Measurements from ENCODE around the gene NDUFAF4.
A peak's percentile ranks its signal among the peaks of the same experiment; 100 is the strongest.

NDUFAF4 gene

GRCh38 chr6:96897396-96898240 lies at the start of gene NDUFAF4:
Gene NDUFAF4, minus strand, starts transcription at chr6:96897891. Its CDS starts 90 bp downstream, at chr6:96897801.
- peak; percentile 92 to 94 for DNase-seq (ENCODE audit: low read depth in 2 of 2)

GRCh38 chr6:96947055-96947454 lies 49.4 kb upstream of the NDUFAF4 start:
- no peak for DNase-seq (ENCODE audit: low read depth in 2 of 2)

- DNase-seq (ENCODE audit: low read depth in 2 of 2): no peak
Observed at GRCh38 chr6:96943555-96944215, 46.0 kb upstream of the NDUFAF4 start.

DNA sequence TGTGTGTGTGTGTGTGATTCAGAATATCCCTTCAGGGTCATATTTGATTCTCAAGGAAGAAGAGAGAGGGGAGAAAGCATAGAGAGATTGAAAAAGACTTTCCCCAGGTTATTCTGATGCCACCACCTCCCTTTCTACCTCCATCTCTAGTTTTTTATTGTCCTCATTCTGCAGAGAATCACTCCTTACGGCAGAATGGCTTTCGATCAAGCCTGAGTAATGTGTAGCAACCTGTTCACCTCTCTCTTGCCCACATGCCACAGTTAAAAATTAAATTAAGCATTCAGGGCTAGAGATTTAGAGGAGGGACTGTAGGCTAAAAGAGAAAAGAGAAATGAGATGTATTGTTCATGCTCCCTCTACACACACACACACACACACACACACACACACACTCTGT lies 45.0 kb upstream of the NDUFAF4 start:
- no peak for DNase-seq (ENCODE audit: low read depth in 2 of 2)

DNA sequence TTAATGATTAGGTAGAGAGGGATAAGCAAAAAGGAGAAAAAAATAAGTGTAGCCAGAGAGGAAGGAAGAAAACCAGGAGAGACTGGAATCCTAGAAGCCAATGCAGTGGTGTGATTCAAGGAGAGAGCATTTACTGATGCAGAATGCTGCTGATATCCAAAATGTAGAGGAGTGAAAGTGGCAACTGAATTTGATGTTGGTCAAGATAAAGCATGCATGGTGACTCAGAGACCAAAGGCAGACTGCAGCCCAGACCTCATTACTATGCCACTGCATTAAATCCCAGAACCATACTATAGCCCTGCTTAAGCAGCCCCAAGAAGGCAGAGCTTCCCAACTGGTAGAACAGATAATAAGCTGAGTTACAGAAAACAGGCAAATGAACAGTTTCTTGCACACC lies 42.6 kb upstream of the NDUFAF4 start:
- DNase-seq (ENCODE audit: low read depth in 2 of 2): no peak

DNA sequence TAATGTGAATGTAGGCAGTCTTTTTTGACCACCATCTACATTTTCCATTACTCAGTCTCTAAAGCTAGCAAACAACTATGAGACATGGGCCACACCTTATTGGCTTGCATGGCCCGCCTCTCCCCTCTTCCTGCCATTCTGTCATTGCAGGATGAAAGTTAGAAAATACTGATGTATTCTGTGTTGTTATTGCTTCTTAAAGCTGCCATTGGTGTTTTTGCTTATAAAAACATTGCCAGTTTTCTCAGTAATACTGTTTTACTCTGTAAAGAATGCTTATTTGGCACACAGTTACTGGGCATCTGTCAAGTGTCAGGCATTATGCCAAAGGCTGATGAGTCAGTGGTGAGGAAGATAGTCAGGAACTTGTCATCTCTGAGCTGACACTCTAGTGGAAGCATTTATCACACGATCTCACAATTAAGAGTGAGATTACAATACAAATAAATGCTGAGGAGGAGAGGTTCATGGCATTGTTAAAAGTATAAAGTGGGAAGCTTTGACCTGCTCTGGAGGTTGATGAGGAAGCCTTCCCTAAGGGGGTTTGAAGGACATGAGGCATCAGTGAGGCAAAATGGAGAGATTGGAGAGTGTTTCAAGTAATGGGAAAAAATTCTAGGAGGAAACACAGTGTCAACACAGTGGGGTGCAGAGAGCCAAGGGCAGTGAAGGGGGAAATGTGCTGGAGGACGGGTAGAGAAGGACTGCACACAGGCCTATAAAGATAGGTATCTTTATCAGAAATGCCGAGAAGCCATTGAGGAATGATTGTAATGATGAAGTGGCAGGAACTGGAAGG lies 41.5 kb upstream of the NDUFAF4 start:
- no peak for DNase-seq (ENCODE audit: low read depth in 2 of 2)

DNA sequence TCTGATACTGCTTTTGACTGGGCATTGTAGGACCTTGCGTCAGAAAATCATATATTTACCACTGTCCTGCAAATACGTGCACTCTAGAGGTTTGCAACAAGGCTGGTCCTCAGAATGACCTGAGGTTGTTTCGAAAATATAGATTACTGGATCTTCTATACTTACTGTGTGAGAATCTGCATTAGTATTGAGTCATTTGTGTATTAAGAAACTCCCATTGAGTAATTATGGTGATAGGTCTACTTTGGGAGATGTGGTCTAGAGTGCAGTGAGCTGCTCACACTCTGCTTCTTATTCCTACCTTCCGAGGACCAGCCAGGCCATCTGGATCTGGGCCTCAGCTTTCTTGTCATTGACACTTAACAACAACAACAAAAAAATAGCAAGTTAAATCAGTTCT lies 36.4 kb upstream of the NDUFAF4 start:
- no peak for DNase-seq (ENCODE audit: low read depth in 2 of 2)

DNA sequence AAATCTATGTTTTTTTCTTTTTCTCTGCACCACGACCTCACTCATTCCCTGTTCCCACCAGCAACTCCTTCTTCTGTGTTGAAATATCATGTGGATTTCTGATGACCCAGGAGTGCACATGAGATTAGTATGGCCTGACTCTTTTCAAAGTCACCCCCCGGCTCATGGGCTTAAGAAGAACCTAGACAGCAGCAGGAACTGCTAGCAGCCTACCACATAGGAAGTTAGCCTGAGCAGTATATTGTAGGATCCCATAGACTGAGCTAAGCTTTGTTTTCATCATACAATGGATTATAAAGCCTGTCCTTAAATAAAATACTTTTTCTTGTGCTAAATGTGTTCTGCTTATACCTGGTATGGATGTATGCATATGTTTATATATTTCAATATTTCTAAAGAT lies 33.5 kb upstream of the NDUFAF4 start:
- no peak for DNase-seq (ENCODE audit: low read depth in 2 of 2)

DNA sequence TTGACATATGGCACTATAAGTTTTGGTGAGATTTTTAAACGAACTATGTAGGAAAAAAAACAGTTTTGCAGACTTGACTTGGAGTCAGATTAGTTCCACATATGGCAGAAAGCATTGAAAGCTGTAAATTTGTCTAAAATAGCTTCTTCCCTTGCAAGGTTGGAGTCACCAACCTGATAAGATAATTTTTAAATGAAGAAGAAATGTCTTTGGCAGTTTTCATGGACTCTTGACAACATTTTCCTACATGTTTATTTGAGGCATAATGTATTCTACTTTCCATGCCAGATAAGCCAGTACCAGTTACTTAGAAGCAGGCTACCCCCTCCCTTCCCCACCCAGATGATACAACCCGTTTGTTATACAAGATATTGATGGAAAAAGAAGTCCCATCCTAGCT lies 32.0 kb upstream of the NDUFAF4 start:
- DNase-seq (ENCODE audit: low read depth in 2 of 2): no peak

DNA sequence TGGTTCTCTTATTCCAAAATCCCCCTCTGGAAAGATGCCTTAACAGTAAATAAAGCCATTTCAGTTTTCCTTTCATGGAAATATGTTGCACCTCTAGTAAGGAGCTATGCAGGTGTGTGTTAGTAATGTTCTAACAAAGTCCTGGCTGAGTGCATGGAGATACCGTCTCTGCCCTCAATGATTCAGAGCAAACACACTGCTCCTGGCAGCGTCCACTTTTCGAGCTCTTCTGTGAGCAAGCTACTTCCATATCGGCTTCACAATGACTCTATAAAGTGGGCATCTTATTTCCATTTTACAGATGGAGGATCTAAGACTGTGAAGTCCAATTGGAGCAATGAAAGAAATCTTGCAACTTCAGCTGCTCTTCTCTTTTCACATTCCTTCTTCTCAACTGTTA lies 30.0 kb upstream of the NDUFAF4 start:
- DNase-seq (ENCODE audit: low read depth in 2 of 2): no peak

DNA sequence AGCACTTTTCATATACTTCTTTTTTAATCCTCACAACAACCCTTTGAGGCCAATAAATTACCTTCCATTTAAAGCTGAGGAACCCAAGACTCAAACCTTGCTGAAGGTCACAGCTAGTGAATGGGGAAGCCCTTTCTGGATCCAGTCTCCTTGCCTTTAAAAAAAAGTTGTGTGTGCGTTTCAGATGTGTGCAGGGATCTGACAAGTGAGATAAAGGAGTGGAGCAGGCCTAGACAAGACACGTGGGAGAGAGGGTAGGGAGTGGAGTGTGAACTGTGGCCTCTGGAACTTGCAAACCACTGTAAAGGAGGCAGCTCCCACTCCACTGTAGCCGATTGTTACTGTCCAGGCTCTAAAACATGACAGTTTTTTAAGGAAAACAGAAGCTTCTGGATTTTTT lies 28.7 kb upstream of the NDUFAF4 start:
- no peak for DNase-seq (ENCODE audit: low read depth in 2 of 2)

DNA sequence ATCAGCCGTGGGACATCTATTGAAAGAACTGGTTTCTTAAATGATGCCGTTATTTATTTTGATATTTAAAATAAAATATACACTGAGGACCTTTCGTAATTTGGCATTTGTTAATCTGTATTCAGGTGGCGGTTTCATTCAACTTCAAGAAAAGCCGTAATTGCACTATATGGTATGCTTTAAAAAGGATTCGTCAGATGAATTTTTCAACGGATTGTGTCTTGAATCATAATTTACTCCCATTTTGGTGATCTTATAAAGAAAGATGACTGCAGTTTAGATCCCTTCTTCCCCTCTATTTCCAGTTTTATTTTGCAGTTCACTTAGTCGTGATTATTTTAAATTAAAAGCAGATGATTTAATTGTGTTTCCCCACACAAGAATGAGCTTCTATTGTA lies 27.6 kb upstream of the NDUFAF4 start:
- DNase-seq (ENCODE audit: low read depth in 2 of 2): no peak

GRCh38 chr6:96923871-96924493 lies 26.3 kb upstream of the NDUFAF4 start:
- DNase-seq (ENCODE audit: low read depth in 2 of 2): peak in 1 of 2 donors; percentile 18

DNA sequence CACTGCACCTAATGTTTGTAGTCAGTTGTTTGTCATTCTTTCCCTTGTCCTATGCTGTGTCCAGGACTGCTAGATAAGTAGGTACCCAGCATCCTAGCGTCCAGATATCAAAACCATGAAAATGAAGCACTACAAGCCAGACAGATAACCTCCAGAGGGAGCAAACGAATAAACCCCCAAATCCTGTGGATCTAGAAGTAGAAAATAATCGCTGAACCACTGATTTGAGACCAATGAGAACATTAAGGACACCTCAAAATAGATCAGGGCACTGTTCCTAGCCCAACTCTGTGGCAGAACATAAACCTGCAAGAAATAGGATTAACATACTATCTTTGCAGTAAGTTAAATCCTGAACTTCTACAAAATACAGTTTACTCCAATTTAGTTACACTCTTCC lies 25.7 kb upstream of the NDUFAF4 start:
- DNase-seq (ENCODE audit: low read depth in 2 of 2): no peak

DNA sequence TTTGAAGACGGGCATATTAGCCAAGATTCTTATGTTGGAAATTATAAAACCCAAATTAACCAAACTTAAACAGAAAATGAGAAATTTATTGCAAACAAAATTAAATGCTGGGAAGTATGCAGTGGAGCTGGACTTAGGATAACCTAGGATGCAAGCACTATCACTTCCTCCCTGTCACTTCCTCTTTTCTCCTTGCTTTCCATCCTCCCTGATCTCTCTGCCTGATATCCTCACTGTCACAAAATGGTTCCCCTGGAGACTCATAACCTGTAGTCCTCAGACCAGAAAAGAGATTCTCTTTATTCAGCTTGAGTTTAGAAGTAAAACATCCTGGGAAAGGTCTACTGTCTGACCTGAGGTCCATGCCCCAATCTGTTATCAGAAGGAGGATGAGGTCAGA lies 19.4 kb upstream of the NDUFAF4 start:
- no peak for DNase-seq (ENCODE audit: low read depth in 2 of 2)

DNA sequence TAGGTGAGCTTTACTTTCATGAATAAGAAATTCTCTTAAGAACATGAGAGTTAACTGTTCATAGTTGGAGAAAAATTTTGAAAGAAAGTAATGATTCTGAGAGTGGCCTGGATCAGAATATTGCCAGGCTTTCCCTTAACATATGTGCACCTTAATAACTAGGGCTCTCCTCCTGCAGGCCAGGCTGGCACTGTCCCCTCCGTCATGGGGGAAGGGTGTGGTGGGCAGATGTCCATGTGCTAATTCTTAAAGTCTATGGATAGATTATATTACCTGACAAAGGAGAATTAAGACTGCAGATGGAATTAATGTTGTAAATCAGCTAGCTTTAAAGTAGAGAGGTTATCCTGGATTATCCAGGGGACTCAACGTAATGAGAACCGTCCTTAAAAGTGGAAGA lies 15.9 kb upstream of the NDUFAF4 start:
- no peak for DNase-seq (ENCODE audit: low read depth in 2 of 2)

- no peak for DNase-seq (ENCODE audit: low read depth in 2 of 2)
Observed at GRCh38 chr6:96911751-96912150, 14.1 kb upstream of the NDUFAF4 start.

- DNase-seq (ENCODE audit: low read depth in 2 of 2): no peak
Observed at GRCh38 chr6:96911171-96911570, 13.5 kb upstream of the NDUFAF4 start.

DNA sequence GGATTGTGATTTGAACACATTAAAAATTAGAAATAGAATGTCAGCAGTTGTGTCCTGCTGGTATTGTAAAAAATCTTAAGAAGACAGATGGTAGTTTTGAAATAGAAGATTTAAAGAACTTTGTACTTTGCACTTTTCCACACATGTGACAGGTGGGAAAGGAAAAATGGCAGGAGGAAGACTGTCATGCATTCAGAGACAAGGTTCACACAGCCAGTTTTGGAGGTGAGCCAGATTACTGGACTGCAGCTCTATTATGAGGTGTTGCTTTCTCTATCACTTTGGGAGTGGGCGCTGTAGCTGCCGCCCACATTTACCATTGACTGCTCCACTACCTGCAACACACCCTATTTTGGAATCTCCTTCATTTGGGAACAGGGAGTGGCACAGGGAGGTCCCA lies 12.1 kb upstream of the NDUFAF4 start:
- DNase-seq (ENCODE audit: low read depth in 2 of 2): no peak

DNA sequence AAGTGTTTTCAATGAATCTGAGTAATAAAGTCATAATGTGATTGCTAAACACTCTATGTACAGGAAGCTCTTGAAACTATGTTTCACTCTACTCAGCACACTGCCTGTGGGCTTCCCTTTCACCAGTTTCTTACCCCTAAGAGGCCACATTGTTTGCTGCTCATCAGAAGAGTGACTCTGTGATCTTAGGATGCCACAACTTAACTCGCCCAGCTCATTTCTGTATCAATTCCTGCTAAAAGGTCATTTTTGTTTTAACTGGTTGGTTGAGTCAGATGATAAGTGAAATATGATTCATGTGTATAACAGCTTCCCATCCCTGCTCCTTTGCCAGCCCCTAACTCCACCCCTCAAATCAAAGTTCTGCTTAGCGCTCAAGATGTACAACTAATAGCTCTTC lies 9.8 kb upstream of the NDUFAF4 start:
- no peak for DNase-seq (ENCODE audit: low read depth in 2 of 2)

GRCh38 chr6:96900873-96901272 lies 3.2 kb upstream of the NDUFAF4 start:
- DNase-seq (ENCODE audit: low read depth in 2 of 2): no peak

DNA sequence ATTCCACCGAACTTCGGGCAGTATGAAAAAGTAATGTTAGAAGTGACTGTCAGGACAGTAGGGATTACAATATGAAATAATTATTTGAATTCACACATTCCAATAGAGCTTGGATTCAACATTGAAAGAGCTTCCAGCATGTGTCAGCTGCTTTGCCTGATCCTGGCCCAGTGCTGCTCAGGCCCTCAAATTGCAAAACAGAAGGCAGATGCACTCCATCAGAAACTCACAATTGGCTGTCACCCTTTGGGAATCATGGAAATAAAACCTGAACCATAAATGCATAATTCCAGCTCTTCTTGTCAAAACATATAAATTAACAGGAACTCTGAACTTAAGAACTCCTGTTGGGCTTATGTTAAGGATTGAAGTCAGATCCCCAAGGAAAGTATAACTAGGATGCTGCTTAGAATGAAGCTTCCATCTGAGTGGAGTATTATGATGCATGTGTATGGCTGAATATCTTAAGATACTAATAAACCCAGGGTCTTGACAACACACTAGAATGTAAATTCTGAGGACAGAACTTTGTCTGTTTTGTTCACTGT lies 1.8 kb upstream of the NDUFAF4 start:
- DNase-seq (ENCODE audit: low read depth in 2 of 2): no peak

Data from stimulated activated CD8-positive, alpha-beta memory T cell treated with anti-CD3 and anti-CD28 coated beads, Interleukin-7, amount 100 ng/mL, for 4 hours (primary cell).